ENCODE data around the gene SDF4.

GRCh38 chr1:1229770-1230169 lies 2.0 kb downstream of the SDF4 start:
- TF ChIP-seq CTCF (IDR thresholded peaks at IDR 0.05; ENCODE audit: low read depth, low read length, poor library complexity, severe bottlenecking) (no peak), EZH2phosphoT487 (IDR thresholded peaks at IDR 0.05; ENCODE audit: borderline replicate concordance, low read length) (no peak)
